Measurements from ENCODE around the gene C6orf118. TPM values are rescaled to one million over a fixed set of nuclear protein-coding genes. Genes with fewer than 3 reads are reported as not detected.

The C6orf118 gene
- total and polyA plus RNA-seq, 2 experiments from 2014 or later = not detected

DNA sequence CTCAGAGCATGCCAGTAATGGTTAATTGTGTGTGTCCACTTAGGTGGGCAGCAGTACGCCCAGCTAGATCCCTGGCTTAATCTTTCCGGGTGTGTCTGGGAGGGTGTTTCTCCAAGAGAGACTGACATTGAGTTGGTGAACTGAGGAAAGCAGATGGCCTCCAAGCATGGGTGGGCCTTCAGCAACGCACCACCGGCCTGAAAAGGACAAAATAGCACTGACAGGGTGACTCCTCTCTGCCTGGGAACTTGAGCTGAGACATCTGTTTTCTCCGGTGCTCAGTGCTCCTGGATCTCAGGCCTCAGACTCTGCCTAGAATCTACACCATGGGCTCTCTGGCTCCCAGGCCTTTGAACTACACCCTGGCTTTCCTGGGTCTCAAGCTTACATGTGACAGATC lies 43.2 kb downstream of the C6orf118 start:
- Histone ChIP-seq H3K27ac (no peak overlapping the region), H3K4me3 (no peak overlapping the region), H3K36me3 (replicated peaks; ENCODE audit: insufficient read depth, low read depth) (no peaks in the 10 kb centered on the region), H3K27me3 (no peaks in the 10 kb centered on the region), H3K79me2 (no peaks in the 10 kb centered on the region), H3K9me3 (ENCODE audit: low read depth) (no peaks in the 10 kb centered on the region), H2AFZ (no peak overlapping the region), H3K4me2 (no peak overlapping the region), H3K4me1 (ENCODE audit: insufficient read depth) (no peaks in the 10 kb centered on the region), H3K9me2 (replicated peaks; ENCODE audit: insufficient read depth) (no peaks in the 10 kb centered on the region), H4K20me1 (ENCODE audit: insufficient read depth, poor library complexity, severe bottlenecking) (no peaks in the 10 kb centered on the region)
- TF ChIP-seq CTCF (IDR thresholded peaks at IDR 0.05; ENCODE audit: poor library complexity) (no peak), EZH2 (IDR thresholded peaks at IDR 0.05; ENCODE audit: borderline replicate concordance) (no peak), EZH2phosphoT487 (IDR thresholded peaks at IDR 0.05; ENCODE audit: low read depth, severe bottlenecking, unreplicated experiment) (no peak)
- DNase-seq (ENCODE audit: low spot score) = no peak
- WGBS (ENCODE audit: low lambda C conversion rate, missing lambda C conversion rate) = 80% methylated on average over 5 of the region's 5 CpGs

DNA sequence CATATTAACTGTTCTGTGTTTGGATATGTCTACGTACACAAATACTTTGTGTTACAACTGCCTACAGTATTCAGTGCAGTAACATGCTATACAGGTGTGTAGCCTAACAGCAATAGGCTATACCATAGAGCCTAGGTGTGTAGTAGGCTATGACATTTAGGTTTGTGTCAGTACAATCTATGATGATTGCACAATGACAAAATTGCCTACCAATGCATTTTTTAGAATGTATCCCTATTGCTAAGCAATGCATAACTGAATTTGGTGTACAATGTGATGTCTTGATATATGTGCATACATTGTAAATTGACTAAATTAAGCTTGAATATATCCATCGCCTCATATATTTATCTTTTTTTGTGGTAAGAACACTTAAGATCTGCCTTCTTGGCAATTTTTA lies 48.9 kb downstream of the C6orf118 start:
- Histone ChIP-seq H3K9me2 (replicated peaks; ENCODE audit: insufficient read depth) (no peaks in the 10 kb centered on the region), H4K20me1 (ENCODE audit: insufficient read depth, poor library complexity, severe bottlenecking) (no peaks in the 10 kb centered on the region), H3K79me2 (no peaks in the 10 kb centered on the region), H2AFZ (no peak overlapping the region), H3K4me1 (ENCODE audit: insufficient read depth) (no peaks in the 10 kb centered on the region), H3K4me2 (no peak overlapping the region), H3K27me3 (no peaks in the 10 kb centered on the region), H3K9me3 (ENCODE audit: low read depth) (no peaks in the 10 kb centered on the region), H3K4me3 (no peak overlapping the region), H3K36me3 (replicated peaks; ENCODE audit: insufficient read depth, low read depth) (no peaks in the 10 kb centered on the region), H3K27ac (no peak overlapping the region)
- TF ChIP-seq CTCF (IDR thresholded peaks at IDR 0.05; ENCODE audit: poor library complexity) = no peak
- TF ChIP-seq EZH2 (IDR thresholded peaks at IDR 0.05; ENCODE audit: borderline replicate concordance) = no peak
- no peak for TF ChIP-seq EZH2phosphoT487 (IDR thresholded peaks at IDR 0.05; ENCODE audit: low read depth, severe bottlenecking, unreplicated experiment)
- 47% methylated on average over 2 of the region's 2 CpGs for WGBS (ENCODE audit: low lambda C conversion rate, missing lambda C conversion rate)
- no peak for DNase-seq (ENCODE audit: low spot score)

DNA sequence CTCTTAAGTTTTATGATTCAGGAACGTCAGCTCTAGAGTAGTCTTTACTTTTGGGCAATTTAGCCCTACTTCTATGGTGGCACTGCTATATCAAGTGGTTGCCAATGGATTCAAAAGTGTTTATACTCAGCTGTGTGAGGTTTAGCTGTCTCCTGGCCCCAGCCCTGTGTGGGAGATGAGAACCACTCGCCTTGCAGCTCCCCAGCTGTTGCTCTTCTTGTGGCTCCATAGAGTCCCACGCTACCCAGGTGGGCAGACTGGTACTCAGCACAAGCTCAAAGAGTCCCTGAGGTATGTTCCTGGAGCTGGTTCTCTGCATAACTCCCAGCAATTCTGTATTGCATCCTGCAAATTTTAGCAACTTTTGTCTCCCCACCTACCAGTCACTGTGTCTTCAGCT lies 59.6 kb downstream of the C6orf118 start:
- Histone ChIP-seq H3K9me2 (replicated peaks; ENCODE audit: insufficient read depth) (no peaks in the 10 kb centered on the region), H3K79me2 (no peaks in the 10 kb centered on the region), H4K20me1 (ENCODE audit: insufficient read depth, poor library complexity, severe bottlenecking) (no peaks in the 10 kb centered on the region), H2AFZ (no peak overlapping the region), H3K4me2 (no peak overlapping the region), H3K4me1 (ENCODE audit: insufficient read depth) (no peaks in the 10 kb centered on the region), H3K9me3 (ENCODE audit: low read depth) (no peaks in the 10 kb centered on the region), H3K4me3 (no peak overlapping the region), H3K27me3 (no peaks in the 10 kb centered on the region), H3K36me3 (replicated peaks; ENCODE audit: insufficient read depth, low read depth) (no peaks in the 10 kb centered on the region), H3K27ac (no peak overlapping the region)
- TF ChIP-seq CTCF (IDR thresholded peaks at IDR 0.05; ENCODE audit: poor library complexity) (no peak), EZH2phosphoT487 (IDR thresholded peaks at IDR 0.05; ENCODE audit: low read depth, severe bottlenecking, unreplicated experiment) (no peak), EZH2 (IDR thresholded peaks at IDR 0.05; ENCODE audit: borderline replicate concordance) (no peak)
- DNase-seq (ENCODE audit: low spot score) = no peak
- 73% methylated on average over 3 of the region's 3 CpGs for WGBS (ENCODE audit: low lambda C conversion rate, missing lambda C conversion rate)

GRCh38 chr6:165245701-165246100 lies 63.7 kb downstream of the C6orf118 start:
- Histone ChIP-seq H3K9me2 (replicated peaks; ENCODE audit: insufficient read depth) (no peaks in the 10 kb centered on the region), H4K20me1 (ENCODE audit: insufficient read depth, poor library complexity, severe bottlenecking) (no peaks in the 10 kb centered on the region), H3K27ac (no peak overlapping the region), H3K4me2 (no peak overlapping the region), H2AFZ (no peak overlapping the region), H3K27me3 (no peaks in the 10 kb centered on the region), H3K9me3 (ENCODE audit: low read depth) (no peaks in the 10 kb centered on the region), H3K4me1 (ENCODE audit: insufficient read depth) (no peaks in the 10 kb centered on the region), H3K79me2 (no peaks in the 10 kb centered on the region), H3K4me3 (no peak overlapping the region), H3K36me3 (replicated peaks; ENCODE audit: insufficient read depth, low read depth) (no peaks in the 10 kb centered on the region)
- TF ChIP-seq EZH2 (IDR thresholded peaks at IDR 0.05; ENCODE audit: borderline replicate concordance) = no peak
- no peak for TF ChIP-seq CTCF (IDR thresholded peaks at IDR 0.05; ENCODE audit: poor library complexity)
- no peak for TF ChIP-seq EZH2phosphoT487 (IDR thresholded peaks at IDR 0.05; ENCODE audit: low read depth, severe bottlenecking, unreplicated experiment)
- no peak for DNase-seq (ENCODE audit: low spot score)
- WGBS (ENCODE audit: low lambda C conversion rate, missing lambda C conversion rate) = 59% methylated on average over 2 of the region's 2 CpGs

Measured in hepatocyte (in vitro differentiated cells).